Fibroblast of peridontal ligament (primary cell): Measurements from ENCODE around the gene SYAP1.
"Not testable (repeated sequence)": the region's sequence is repeated elsewhere in the genome, so short reads cannot be mapped to it uniquely, and the experiment has no call there.

ENCODE experiments used
- DNase-seq: peaks from one replicate; pipeline ENCODE4 v3.0.0-alpha.2; 2010; ENCODE audit errors: extremely low read depth

Gene SYAP1

DNA sequence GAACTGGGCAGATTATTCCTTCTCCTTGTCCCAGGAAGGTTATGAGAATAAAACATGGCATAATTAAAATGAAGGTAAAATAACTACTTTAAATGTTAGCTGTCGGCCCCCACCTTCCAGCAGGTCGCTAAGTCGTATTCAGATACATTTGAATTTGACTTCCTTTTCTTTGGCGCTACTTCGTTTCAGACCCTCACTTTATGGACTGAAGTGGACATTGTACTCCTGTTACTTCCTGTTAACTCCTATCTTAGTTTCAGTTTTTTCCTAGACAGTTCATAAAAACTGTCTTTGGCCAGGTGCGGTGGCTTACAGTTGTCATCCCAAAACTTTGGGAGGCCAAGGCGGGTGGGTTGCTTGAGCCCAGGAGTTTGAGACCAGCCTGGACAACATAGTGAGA, 5.7 kb downstream of the SYAP1 start:
- DNase-seq = no peak

DNA sequence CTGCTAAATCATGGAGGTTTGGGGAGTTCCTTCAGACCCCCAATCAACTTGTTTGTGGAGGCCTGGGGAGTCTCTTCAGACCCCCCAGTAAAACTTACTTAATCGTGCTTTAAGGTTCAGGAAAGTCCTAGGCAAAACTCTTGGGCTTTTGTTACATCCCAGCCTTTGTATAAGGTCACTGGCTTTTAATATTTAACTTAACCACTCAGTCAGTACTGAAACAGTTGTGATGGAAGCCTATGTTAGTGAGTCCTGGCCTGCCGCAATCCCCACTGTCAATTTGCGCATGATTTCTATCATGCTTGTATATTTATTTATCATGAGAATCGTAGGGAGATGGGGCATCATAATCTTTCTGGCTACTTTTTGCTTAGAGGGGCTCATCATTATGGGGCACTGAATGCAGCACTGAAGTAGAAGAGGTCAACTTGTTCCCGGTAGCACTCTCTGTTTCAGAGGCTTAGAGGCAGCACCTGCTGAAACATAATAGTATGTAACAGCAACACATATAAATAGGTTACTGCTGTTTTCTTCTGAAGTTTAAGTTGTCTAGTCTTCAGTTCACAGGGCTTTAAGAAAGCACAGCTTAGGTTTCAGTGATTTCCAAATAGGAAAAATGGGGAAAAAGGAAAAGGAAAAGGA, 7.1 kb downstream of the SYAP1 start:
- not testable (repeated sequence) for DNase-seq

DNA sequence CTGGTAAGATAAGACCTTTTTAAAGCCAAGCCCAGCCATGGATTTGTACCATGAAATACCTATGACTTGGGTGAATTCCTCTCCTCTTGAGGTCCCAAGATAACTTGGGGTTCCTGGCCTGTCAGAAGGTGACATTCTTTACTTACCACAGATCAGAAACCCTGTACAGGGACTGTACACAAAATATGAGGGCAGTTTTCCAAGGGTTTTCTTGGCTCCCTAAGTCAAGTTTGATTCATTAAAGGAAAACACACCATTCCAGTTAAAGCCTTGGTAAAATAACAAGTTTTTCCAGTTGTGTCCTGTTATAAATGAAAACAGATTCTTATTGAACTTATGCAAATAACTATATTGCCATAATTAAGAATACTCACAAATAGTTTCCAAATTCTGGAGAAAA, 8.2 kb downstream of the SYAP1 start:
- no peak for DNase-seq

DNA sequence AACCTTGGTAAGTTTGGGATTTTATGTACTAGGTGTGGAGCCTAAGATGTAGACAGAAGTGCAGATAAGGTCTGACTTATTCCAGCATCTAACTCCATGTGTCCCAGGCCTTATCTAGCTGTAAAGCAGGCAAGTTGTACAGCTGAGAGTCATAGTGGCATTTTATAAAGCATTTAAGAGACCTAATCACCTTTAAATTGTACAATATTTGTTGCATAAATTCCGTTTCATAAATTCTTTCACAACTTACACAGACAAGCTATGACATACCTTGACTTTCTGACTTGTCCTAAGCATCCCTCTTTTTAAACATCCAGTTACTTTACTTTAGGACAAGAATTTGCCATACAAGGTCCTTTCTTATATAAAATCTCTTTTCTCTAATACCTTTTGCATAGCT, 11.0 kb downstream of the SYAP1 start:
- no peak for DNase-seq

DNA sequence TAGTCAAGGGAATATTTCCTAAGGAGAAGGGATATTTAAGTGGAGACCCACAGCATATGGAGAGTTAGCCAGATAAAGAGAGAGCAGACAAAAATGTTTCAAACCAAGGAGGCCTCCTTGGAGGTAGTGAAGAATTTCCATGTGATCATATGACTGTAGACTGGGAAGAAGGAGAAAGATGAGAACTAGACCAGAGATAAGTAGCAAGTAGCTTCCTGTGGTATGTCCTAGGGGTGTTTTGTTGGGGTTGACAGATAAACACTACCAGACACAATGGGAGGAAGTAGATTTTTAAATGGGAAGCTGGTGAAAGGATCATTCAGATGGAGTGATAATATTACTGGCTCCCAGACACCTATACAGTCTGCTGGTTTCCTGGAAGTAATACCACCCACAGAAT, 13.6 kb downstream of the SYAP1 start:
- no peak for DNase-seq

DNA sequence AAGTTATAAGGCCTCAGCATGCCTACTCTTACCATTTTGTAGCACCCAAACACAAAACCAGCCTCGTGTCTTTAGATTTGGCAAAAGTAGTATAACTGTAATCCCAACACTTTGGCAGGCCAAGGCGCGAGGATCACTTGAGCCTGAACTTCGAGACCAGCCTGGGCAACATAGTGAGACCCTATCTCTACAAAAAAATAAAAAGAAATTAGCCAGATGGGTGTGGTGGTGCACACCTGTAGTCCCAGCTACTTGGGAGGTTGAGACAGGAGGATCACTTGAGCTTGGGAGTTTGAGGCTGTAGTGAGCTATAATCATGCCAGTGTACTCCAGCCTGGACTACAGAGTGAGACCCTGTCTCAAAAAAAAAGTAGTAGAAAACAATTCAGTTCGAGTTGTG, 17.6 kb downstream of the SYAP1 start:
- DNase-seq = no peak

DNA sequence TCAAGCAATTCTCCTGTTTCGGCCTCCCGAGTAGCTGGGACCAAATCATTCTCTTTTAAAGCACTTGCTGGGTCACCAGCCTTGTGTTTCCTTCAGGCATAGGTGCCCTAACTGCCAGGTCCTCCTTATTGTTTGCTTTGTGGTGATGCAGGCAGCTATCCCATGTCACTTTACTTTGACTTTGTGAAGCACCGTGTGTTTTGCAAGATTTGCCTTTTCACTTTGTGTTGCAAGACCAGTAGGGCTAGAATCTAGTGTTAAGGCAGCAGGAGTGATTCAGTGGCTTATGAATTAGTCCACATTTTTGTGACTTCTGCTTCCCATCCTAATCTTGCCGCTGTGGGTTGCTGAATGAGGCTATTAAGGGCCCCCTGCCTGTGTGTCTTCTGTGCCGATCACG, 20.2 kb downstream of the SYAP1 start:
- peak; percentile 52 for DNase-seq

DNA sequence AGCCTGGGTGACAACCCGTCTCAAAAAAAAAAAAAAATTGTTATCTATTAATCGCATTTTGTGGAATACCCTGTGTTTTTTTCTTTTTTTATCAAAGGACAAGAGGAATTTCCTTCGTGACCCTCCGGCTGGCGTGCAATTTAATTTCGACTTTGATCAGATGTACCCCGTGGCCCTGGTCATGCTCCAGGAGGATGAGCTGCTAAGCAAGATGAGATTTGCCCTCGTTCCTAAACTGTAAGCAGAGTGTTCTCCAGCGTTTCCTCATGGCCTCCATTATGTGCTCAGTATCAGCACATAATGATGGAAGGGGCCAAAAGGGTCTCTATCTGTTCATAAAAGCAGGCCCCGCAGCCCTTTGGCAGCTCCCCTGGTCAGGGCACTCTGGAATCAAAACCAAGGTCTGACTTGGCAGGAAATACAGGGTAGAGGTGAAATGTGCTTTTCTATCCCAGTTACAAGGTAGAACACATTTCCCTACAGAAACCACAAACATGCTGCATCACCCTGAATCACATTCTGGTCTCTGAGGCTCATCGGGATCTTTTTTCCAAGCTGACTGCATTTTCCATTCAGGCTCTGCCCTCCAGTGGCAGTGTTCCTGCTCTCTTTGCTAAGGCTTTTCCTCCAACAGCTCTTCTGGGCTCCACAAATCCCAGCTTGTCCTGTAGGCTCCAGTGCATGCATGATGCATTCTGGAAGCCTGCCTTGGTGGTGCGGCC, 24.4 kb downstream of the SYAP1 start:
- DNase-seq = peak; percentile 77

DNA sequence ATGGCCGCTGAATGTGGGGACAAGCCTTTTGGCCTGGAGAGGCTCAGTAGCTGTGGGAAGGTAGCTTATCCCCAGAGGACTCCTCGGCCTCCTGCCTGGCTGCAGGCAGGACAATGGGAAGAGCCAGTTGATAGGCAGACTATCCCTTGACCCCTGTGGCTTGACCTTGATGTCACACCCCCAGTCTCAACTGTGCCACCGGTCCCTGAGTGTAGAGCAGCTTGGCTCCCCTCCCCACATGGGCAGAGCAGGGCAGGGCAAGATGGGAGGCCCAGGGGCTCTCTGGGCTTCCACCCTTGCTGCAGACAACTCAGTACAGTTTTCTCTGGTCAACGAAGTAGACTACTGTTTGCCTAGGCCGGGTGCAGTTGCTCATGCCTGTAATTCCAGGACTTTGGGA, 25.7 kb downstream of the SYAP1 start:
- DNase-seq = no peak

DNA sequence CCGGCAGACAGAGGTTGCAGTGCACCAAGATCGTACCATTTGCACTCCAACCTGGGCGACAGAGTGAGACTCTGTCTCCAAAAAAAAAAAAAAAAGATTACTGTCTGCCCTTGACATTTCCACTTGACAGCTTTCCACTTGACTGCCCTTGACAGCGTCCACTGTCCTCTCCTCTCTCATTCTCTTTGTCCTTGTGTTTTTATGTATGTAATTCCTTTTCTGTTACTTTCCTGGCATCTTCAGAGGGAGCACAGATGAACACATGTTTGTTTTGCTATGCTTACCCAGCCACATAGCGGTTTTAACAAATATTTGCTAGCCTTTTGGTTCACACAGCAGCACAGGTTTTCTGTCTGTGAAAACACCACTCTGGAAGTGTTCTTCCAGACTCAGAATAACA, 26.2 kb downstream of the SYAP1 start:
- no peak for DNase-seq

DNA sequence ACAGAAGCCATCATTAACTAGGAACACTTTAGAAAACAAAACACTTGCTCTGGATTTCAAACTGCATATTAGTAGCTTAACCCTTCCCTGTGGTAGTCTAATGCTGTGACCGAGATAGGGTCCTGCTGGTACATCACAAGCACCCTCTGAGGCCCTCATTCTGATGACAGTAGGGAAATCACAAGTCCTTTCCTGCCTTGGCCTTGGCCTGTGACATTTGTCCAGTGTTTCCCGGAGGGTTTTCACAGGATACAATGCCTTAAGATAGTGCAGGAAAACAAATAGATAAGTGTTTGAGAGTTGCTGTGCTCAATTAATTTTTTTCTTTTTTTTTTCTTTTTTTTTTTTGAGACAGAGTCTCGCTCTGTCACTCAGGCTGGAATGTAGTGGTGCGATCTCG, 29.0 kb downstream of the SYAP1 start:
- no peak for DNase-seq

DNA sequence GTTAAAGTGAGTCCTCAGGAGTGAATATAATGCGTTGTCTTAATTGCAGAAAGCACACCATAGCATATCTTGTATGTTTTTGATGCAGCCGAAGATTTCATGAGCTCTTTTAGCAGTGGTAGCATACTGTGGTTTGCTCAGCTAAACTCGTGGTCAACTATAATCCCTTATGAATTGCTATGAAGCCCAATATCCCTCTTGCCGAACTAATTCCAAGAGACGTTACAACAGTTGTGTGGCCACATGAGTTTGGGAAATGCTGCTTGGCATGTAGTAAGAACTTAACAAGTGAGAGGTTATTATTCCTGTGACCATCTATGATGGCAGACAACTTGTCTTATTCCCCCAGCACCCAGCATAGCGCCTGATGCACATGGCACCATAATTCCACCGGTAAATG, 30.7 kb downstream of the SYAP1 start:
- peak; percentile 38 for DNase-seq

DNA sequence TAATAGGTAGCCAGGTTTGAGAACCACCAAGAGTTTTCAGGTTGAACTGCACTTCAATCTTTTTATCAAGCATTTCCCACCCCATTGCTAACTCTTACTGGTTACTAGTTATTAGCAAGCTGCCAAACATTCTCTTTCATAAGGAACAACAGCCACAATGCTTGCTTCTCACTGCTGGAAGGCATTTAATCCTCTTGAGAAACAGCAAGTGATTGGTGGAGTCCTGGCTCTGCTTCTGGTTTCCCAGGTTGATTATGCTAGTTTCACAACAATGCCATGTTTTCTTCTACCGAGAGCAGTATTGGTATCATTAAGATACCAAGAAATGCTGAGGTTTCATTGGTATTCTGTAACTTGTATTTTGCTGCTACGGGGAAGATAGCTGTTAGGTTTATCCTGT, 34.6 kb downstream of the SYAP1 start:
- DNase-seq = peak; percentile 41

DNA sequence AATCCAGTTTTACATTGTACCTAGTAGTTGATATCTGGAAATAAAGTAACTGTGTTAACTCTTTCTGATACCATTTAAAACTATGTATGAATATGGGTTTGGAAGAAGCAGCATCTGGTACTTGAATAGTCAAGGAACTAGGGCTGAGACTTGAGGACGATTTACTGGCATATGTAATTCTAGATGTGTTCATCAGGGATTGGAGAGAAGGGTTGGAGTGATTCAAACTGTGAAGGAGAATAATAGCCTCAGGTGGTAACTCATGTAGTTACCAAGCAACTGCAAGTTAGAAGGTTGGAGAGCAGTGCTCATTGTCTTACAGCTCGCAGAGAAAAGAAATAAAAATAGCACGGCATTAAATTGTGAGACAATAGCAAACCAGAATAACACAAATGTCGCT, 37.3 kb downstream of the SYAP1 start:
- no peak for DNase-seq

DNA sequence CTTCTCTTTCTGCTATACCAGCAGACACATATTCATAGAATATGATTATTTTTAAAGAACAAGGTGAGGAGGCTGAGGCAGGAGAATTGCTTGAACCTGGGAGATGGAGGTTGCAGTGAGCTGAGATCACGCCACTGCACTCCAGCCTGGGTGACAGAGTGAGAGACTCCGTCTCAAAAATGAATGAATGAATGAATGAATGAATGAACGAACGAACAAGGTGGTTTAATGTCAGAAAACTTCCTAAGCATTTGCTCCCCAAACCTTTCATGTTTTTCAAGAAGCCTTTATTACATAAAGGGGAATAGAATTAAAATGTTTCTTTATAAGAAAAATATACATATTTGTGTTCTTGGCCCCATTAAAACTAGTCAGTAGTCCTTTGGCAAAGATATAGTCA, 42.1 kb downstream of the SYAP1 start:
- DNase-seq = not testable (repeated sequence)

DNA sequence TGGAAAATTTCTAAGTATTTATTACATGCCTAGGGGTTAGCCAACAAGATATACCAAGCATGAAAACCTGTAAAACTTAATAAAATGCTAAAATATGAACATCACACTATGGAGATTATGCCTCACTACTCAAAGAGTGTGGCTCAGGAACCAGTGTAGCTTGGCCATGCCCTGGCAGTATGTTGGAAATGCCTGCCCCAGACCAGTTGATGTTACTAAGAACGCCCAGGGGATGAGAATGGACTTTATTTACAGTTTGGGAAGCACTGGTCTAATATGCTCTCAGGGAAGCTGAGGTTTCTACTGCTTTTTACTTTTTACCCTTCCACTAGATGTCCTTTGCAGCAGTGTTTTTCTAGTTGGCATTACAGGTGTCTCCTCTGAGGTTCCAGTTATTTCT, 43.2 kb downstream of the SYAP1 start:
- no peak for DNase-seq

DNA sequence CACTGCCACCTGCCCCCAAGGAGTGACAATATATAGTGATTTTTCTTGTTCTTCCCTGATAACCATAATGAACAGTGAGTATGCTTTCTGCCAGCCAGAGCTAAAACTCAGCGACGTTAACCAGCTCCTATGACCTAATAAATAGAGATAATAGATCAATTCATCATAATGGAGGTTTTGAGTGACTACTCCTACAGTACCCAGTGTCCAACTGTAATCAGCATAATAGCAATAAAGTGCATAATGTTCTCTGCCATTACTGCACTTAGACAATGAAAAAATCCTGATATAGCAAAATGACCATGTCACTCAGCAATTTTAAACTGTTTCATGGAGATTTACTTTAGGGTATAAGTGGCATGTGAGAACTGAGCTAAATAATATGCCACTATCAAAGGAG, 46.2 kb downstream of the SYAP1 start:
- DNase-seq = no peak

DNA sequence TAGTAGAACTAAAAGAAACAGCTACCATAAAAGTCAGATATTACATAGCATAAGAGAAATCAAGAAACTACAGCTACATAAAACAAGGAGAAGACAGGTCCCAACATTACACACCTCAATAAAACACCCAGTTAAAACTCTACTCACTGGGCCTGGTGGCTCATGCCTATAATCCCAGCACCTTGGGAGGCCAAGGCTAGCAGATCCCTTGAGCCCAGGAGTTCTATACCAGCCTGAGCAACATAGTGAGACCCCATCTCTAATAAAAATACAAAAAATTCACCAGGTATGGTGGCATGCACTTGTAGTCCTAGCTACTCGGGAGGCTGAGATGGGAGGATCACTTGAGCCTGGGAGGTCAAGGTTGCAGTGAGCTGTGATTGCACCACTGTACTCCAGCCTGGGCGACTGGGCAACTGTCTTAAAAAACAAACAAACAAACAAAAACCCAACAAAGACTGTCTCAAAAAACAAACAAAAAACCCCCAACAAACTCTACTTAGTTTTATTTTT, 51.6 kb downstream of the SYAP1 start:
- DNase-seq = no peak

DNA sequence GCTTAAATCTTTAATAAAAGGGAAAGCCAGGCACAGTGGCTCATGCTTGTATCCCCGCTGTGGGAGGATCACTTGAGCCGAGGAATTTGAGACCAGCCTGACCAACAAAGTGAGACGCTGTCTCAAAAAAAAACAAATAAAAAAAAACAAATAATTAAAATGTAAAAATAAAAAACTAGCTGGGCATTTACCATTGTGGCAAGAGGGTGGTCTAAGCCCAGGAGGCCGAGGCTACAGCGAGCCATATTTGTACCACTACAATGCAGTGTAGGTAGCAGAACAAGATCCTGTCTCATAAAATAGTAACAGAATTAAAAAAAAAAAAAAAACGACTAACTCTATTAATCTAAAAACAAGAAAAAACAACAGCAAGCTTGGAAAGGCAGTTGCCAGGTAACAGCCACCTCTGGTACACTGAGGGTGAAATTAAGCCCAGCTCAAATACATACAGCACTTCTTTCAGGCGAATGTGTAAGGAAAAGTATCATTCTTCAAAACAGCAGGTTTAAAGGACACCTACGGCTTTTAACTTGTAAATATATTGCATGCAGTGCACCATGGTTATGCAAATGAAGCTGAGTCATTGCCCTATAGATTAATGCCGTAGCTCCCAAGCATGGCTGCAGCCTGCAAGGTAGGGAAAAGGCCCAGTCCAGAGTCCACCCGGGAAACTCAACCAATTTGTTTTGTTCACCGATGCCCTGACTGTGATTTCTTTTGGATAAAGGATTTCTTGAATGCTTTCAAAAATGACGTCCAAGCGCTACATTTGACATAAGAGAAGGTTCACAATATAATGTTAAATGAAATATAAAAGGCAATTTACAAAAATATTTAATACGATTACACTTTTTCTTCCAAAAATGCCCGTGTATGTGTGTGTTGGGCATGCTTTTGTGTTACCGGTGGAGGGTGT, 52.3 kb downstream of the SYAP1 start:
- no peak for DNase-seq

DNA sequence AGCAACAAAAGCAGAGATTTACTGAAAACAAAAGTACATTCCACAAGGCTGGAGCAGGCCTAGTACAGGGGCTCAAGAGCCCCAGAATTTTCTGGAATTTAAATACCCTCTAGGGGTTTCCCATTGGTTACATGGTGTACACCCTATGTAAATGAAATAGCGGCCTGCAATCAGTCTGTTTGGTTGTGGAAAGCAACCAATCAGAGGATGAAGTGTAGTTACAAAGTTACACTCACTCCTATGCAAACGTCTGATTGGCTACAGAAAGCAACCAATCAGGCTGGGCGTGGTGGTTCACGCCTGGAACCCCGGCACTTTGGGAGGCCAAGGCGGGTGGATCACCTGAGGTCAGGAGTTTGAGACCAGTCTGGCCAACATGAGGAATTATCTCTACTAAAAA, 53.0 kb downstream of the SYAP1 start:
- no peak for DNase-seq

DNA sequence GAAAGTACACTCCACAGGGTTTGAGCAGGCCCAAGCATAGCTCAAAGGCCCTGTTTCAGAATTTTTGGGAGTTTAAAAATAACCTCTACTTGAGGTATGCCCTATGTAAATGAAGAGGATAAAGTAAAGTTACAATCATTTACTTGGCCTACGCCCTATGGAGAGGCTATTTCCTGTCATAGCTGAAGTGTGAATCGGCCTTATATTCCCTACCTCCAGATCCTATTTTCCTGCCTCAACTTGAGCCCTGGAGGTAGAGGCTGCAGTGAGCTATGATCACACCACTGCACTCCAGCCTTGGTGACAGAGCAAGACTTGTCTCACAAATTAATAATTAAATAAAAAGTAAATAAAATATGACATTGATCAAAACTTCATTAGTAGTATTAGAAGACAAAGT, 55.3 kb downstream of the SYAP1 start:
- no peak for DNase-seq

DNA sequence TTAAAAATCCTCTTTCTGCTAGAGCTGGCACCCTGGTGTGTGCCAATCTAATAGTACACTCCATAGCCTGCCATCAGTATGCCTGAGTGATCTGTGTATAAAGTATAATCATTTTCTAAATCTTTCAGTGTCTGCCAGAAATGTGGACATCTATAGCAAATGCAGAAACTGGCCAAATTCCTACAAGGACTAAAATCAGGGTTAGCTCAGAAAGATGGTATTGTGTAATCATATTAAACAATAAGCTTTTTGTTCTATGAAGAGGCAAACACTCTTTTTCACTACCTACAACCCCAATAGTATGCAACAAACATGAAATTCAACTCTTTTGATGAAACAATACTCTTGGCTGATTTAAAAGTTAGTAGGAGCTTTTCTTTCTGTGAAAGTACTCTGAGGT, 59.1 kb downstream of the SYAP1 start:
- DNase-seq = peak; percentile 34

DNA sequence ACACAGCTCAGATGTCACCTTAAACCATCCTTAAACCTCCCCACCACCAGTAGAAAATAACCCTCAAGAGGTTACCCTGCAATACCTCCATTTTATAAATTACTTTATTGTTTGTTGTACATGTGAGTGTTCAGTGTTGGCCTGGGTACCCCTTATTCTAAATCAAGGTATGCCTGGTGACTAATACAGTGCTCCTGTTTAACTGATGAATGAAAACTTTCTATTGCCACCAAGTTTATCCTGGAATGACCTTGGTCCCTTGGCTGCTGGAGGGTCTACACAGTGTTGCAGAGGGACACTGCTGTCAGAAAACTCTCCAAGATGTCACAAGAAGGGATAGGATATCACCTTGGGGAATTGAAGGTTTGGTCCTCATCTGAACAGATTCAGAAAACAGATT, 59.6 kb downstream of the SYAP1 start:
- no peak for DNase-seq
